Type B pancreatic cell (in vitro differentiated cells): ENCODE results near the gene ZNF83. TPM values are rescaled to one million over a fixed set of nuclear protein-coding genes. Genes with fewer than 3 reads are reported as not detected.
"Not testable (repeated sequence)": the region's sequence is repeated elsewhere in the genome, so short reads cannot be mapped to it uniquely, and the experiment has no call there.

ENCODE experiments used
- DNase-seq: peaks from one replicate; pipeline ENCODE4 v3.0.0; 2021; ENCODE audit warnings: mixed read lengths; ENCODE audit not compliant: unreplicated experiment; ENCODE audit errors: extremely low spot score
- H3K27ac Mint-ChIP-seq: 2 replicates; pipeline ENCODE4 v1.8.0; 2021; ENCODE audit warnings: mild to moderate bottlenecking, mixed read lengths
- H3K27me3 Mint-ChIP-seq: 2 replicates; pipeline ENCODE4 v1.8.0; 2021; ENCODE audit warnings: mixed read lengths
- H3K36me3 Mint-ChIP-seq: 2 replicates; pipeline ENCODE4 v1.8.0; 2021; ENCODE audit warnings: mixed read lengths
- H3K4me1 Mint-ChIP-seq: one replicate; pipeline ENCODE4 v1.8.0; 2021; ENCODE audit warnings: mixed read lengths; ENCODE audit not compliant: unreplicated experiment
- H3K4me3 Mint-ChIP-seq: 2 replicates; pipeline ENCODE4 v1.8.0; 2021; ENCODE audit warnings: mild to moderate bottlenecking, mixed read lengths
- H3K9me3 Mint-ChIP-seq: 2 replicates; pipeline ENCODE4 v1.8.0; 2021; ENCODE audit warnings: mixed read lengths
- total RNA-seq: library from RNA; stranded (reverse); gene quantifications from 2 replicates; pipeline ENCODE4 v1.2.1, GENCODE V29; 2021; ENCODE audit warnings: low replicate concordance
- TF ChIP-seq, protein P1 (sequence below): fragments of 200-600 bp; sonication (generic); conservative IDR thresholded peaks from 2 replicates; pipeline ENCODE4 v1.5.0; 2021; ENCODE audit warnings: antibody characterized with exemption, mild to moderate bottlenecking

Gene ZNF83
- total RNA-seq, 1 donor from 2014 or later, result 76.2 TPM

DNA sequence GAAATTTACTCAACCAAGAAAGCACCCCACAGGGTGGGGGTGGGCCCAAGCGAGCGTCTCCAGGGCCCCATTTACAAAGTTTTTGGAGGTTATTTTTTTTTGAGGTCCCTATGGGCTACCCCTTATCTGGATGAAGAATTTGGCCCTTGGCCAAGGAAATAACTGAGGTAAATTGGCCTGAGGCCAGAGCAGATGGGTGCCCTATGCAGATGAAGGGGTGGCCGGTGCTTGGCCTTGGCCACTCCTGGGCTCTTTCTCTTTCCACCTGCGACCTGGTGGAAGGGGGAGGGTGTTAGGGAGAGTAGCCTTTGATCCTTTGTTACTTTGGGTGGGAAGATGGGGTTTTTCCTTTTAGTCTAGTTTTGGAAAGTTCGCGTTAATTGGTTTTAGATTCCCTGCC, 52.6 kb downstream of the ZNF83 start:
- no peaks in the 10 kb centered on the region for H3K4me1 Mint-ChIP-seq
- TF ChIP-seq, protein P1, sequence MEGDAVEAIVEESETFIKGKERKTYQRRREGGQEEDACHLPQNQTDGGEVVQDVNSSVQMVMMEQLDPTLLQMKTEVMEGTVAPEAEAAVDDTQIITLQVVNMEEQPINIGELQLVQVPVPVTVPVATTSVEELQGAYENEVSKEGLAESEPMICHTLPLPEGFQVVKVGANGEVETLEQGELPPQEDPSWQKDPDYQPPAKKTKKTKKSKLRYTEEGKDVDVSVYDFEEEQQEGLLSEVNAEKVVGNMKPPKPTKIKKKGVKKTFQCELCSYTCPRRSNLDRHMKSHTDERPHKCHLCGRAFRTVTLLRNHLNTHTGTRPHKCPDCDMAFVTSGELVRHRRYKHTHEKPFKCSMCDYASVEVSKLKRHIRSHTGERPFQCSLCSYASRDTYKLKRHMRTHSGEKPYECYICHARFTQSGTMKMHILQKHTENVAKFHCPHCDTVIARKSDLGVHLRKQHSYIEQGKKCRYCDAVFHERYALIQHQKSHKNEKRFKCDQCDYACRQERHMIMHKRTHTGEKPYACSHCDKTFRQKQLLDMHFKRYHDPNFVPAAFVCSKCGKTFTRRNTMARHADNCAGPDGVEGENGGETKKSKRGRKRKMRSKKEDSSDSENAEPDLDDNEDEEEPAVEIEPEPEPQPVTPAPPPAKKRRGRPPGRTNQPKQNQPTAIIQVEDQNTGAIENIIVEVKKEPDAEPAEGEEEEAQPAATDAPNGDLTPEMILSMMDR, result no peak
- no peaks in the 10 kb centered on the region for H3K9me3 Mint-ChIP-seq
- no peak for DNase-seq
- no peaks in the 10 kb centered on the region for H3K27me3 Mint-ChIP-seq
- no peak overlapping the region for H3K27ac Mint-ChIP-seq
- no peak overlapping the region for H3K4me3 Mint-ChIP-seq
- H3K36me3 Mint-ChIP-seq, result peaks cover 48% of the 10 kb centered on the region

DNA sequence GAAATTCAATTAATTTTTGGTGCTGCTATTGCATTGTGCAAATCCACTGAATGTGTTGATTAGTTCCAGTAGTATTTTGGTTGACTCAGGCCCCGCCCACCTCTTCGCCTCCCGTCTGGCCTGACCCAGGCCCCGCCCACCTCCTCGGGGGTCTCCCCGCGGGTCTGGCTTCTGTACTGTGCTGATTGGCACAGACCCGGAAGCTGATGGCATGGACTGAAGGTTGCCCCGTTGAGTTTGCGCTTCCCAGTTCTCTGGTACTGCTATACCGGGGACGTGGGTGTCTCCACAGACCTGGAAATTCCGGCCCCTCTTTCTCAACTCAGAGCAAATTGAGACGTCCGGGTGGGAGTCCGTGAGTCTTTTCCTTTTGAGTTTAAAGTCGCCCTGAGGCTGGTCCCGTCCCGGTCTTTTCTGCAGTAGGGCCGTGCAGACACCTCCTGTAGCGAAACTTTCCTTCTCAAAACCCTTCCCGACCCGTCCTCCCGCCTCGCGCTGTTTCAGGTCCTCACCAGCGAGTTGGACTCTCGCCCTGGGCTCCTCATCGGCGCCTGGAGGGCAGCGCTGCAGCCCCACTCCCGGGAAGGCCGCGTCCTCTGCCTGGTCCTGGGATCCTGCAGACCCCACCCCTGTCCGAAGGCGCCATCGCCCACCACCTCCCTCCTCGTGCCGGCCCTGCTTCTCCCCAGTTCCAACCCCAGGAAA, 53.3 kb downstream of the ZNF83 start:
- Mint-ChIP-seq H3K36me3 (peaks cover 45% of the 10 kb centered on the region), H3K4me1 (no peaks in the 10 kb centered on the region), H3K9me3 (no peaks in the 10 kb centered on the region), H3K27ac (no peak overlapping the region), H3K27me3 (no peaks in the 10 kb centered on the region), H3K4me3 (no peak overlapping the region)
- DNase-seq, result no peak
- TF ChIP-seq, protein P1, result no peak

DNA sequence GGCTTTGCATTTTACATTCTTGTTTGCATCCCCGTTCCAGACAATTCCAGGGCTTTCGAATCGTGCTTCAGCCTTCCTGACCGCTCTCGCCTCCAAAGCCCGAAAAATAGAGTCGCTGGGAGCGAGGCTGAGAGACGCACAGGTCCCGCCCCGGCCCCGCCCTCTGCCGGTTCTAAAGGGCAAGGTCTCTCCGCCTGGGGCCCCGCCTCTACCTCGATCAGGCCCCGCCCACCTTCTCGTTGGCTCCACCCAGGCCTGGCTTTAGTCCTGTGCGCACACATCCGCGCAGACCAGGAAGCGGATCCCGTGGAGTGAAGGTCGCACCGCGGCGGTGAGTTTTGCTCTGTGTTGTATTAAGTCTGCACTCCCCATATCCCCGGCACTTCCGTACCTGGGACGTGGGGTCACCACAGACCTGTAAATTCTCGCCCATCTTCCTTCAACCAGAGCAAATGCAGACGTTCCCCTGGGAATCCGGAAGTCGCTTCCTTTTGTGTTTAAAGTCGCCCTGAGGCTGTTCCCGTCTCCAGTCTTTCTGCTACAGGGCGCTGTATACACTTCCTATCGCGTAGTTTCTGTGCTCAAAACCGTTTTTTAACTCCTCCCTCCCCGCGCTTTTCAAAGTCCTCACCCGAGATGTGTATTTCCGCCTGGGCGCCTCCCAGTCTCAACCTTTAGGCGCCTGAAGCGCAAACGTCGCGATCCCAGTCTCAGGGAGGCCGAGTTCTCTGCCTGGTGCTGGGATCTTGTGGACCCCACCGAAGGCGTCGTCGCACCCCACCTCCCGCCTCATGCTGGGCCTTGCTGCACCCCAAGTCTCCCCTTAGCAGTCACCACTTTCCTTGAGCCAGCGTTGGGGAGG, 67.9 kb downstream of the ZNF83 start, which contains the start of gene ZNF701:
Gene ZNF701 (plus strand): TSS at position 288 of the 862 bp plus-strand sequence. CDS start 3,861 bp downstream, outside the sequence.
- peak; percentile 98 for DNase-seq
- H3K4me1 Mint-ChIP-seq, result peaks cover 19% of the 10 kb centered on the region
- H3K27me3 Mint-ChIP-seq, result no peaks in the 10 kb centered on the region
- peaks cover 25% of the 10 kb centered on the region for H3K36me3 Mint-ChIP-seq
- H3K9me3 Mint-ChIP-seq, result no peaks in the 10 kb centered on the region
- TF ChIP-seq, protein P1, result peak; percentile 58
- peak within 1 kb of the TSS; percentile 99 for H3K27ac Mint-ChIP-seq
- peak within 1 kb of the TSS; percentile 98 for H3K4me3 Mint-ChIP-seq

DNA sequence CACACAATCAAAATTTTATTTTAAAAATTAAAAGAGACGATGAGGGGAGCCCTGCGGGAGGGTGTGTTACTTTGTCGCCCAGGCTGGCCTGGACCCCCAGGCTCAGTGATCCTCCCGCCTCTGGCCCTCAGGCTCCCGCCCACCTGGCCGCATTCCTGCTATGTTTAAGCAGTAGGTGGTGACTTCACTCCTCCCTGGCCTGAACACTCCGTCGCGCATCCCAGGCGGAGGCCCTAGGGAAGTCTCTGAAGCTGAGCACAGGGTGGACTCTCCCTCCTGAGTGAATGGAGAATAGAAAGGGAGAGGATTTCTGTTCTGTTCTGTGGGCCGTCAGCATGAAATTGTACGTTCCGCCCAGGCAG, 68.5 kb downstream of the ZNF83 start:
- peak; percentile 73 for DNase-seq
- Mint-ChIP-seq H3K4me1 (peaks cover 19% of the 10 kb centered on the region), H3K27ac (peak overlapping the region; percentile 99), H3K4me3 (peak overlapping the region; percentile 98), H3K36me3 (peaks cover 26% of the 10 kb centered on the region)
- H3K9me3 Mint-ChIP-seq, H3K27me3 Mint-ChIP-seq: not testable (repeated sequence)

DNA sequence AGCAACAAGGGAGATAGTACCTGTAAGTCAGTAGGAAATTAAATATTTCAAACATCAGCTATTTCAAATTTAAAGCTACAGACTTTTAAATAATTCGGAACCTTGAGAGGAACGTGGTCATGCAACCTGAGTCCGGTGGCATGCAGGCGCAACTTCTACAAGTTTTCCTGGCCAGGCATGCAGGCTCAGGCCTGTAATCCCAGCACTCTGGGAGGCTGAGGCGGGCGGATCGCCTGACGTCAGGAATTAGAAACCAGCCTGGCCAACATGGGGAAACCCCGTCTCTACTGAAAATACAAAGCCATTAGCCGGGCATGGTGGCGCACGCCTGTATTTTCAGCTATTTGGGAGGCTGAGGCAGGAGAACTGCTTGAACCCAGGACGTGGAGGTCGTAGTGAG, 70.2 kb downstream of the ZNF83 start:
- DNase-seq, result no peak
- Mint-ChIP-seq H3K36me3 (peaks cover 31% of the 10 kb centered on the region), H3K27ac (no peak overlapping the region), H3K4me3 (no peak overlapping the region), H3K27me3 (no peaks in the 10 kb centered on the region), H3K9me3 (no peaks in the 10 kb centered on the region), H3K4me1 (peaks cover 19% of the 10 kb centered on the region)
- TF ChIP-seq, protein P1, result no peak

DNA sequence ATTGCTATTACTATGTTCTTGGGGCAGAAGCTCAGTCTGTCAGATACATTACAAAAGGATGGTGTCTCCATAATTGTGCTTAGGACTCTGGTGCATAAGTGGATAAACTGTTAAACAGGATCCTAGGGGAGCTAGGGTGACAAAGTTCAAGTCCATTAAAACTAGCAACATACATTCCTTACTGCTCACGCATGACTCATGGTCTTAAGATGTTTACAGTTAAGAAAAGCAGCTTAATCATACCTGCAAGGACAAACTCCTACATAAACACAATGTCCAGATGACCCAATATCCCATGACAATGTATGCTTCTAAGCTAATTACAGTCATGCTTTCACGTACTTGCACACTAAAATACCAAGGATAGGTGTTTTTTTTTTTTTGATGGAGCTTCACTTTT, 71.6 kb downstream of the ZNF83 start:
- Mint-ChIP-seq H3K9me3 (no peaks in the 10 kb centered on the region), H3K27ac (peak overlapping the region; percentile 29), H3K4me1 (peaks cover 19% of the 10 kb centered on the region), H3K4me3 (peak overlapping the region; percentile 27), H3K36me3 (peaks cover 30% of the 10 kb centered on the region), H3K27me3 (no peaks in the 10 kb centered on the region)
- TF ChIP-seq, protein P1, result no peak
- no peak for DNase-seq
